HepG2 (cell line): ENCODE results near the gene CATSPERD. TPM values are rescaled to one million over a fixed set of nuclear protein-coding genes. Genes with fewer than 3 reads are reported as not detected.
"Not testable (repeated sequence)": the region's sequence is repeated elsewhere in the genome, so short reads cannot be mapped to it uniquely, and the experiment has no call there.

Experiments
- ATAC-seq: fragments of 200-7000 bp; cut with Tn5 transposase; 3 replicates; pipeline ENCODE4 v1.9.1; 2020; ENCODE audit warnings: mild to moderate bottlenecking, moderate library complexity
- BruUV-seq: library from RNA; stranded (reverse); fragments of 400-500 nt; replicated peaks from 2 replicates; lab custom pipeline; 2021; lab: Mats Ljungman, UMichigan
- CTCF ChIA-PET: fragments of 300-600 bp; formaldehyde crosslinking; extraction: SDS; loops from one replicate; lab custom pipeline; 2021; ENCODE audit warnings: low total read pairs, inconsistent platforms, low intra/inter-chr PET ratio; lab: Yijun Ruan, JAX
- POLR2A ChIA-PET: fragments of 350-600 bp; sonication (Branson Sonifier 250); formaldehyde crosslinking; loops from one replicate; lab custom pipeline; 2020; ENCODE audit warnings: antibody characterized with exemption, inconsistent platforms; lab: Yijun Ruan, JAX
- DNase-seq: peaks from one replicate; pipeline ENCODE4 v3.0.0-alpha.2; 2015; ENCODE audit warnings: low spot score
- FAIRE-seq: peaks from 3 replicates; lab custom pipeline; 2011; peaks lifted over from hg19 to GRCh38; lab: Jason Lieb, UNC
- H2AFZ ChIP-seq: one replicate; pipeline ENCODE4 v1.6.1; 2011; ENCODE audit warnings: low read length, inconsistent platforms
- H3K27ac ChIP-seq: fragments of 300-600 bp; 3 replicates; pipeline ENCODE4 v1.8.0; 2011; ENCODE audit warnings: mixed run types, mild to moderate bottlenecking, mixed read lengths, low read length, inconsistent platforms; ENCODE audit not compliant: insufficient read depth; ENCODE audit errors: extremely low read length
- H3K27me3 ChIP-seq, 2 experiments: fragments of 200-600 bp in 1 of 2; 2 replicates in 1 of 2; 3 replicates in 1 of 2; pipeline versions ENCODE4 v1.6.0 to v1.8.0; 2011; ENCODE audit warnings: low read length in 2 of 2, mild to moderate bottlenecking in 2 of 2, moderate library complexity in 2 of 2, inconsistent platforms in 1 of 2; ENCODE audit not compliant: insufficient read depth in 2 of 2, control insufficient read depth in 1 of 2
- H3K36me3 ChIP-seq, 2 experiments: fragments of 200-600 bp in 1 of 2; replicated peaks in 1 of 2; 2 replicates in 1 of 2; 3 replicates in 1 of 2; pipeline versions ENCODE4 v1.5.1 to v1.8.0; 2011; ENCODE audit warnings: low read length in 2 of 2, inconsistent platforms in 1 of 2; ENCODE audit not compliant: insufficient read depth in 2 of 2, control insufficient read depth in 1 of 2
- H3K4me1 ChIP-seq: 2 replicates; pipeline ENCODE4 v1.5.1; 2012; ENCODE audit warnings: low read length, inconsistent platforms; ENCODE audit not compliant: insufficient read depth
- H3K4me2 ChIP-seq: 2 replicates; pipeline ENCODE4 v1.6.0; 2011; ENCODE audit warnings: low read depth, low read length, inconsistent platforms
- H3K4me3 ChIP-seq, 3 experiments: fragments of 200-600 bp in 1 of 3; sonication (generic), shearing (Covaris generic) in 1 of 3; replicated peaks in 1 of 3; 2 replicates each; pipeline ENCODE4 v1.5.1; 2011 to 2016; ENCODE audit warnings: low read length in 3 of 3, inconsistent platforms in 2 of 3, low read depth in 2 of 3, mild to moderate bottlenecking in 2 of 3, control low read depth in 1 of 3, mixed read lengths in 1 of 3; ENCODE audit not compliant: insufficient read depth in 1 of 3
- H3K79me2 ChIP-seq: one replicate; pipeline ENCODE4 v1.6.1; 2011; ENCODE audit warnings: low read length, inconsistent platforms; ENCODE audit not compliant: insufficient read depth
- H3K9ac ChIP-seq: 2 replicates; pipeline ENCODE4 v1.6.0; 2011; ENCODE audit warnings: mild to moderate bottlenecking, low read depth, low read length, inconsistent platforms; ENCODE audit not compliant: insufficient read depth
- H3K9me3 ChIP-seq: 2 replicates; pipeline ENCODE4 v1.5.1; 2012; ENCODE audit warnings: mild to moderate bottlenecking, low read length
- H4K20me1 ChIP-seq: 2 replicates; pipeline ENCODE4 v1.6.0; 2011; ENCODE audit warnings: inconsistent platforms, mild to moderate bottlenecking, low read length, moderate library complexity; ENCODE audit not compliant: insufficient read depth
- RFX1 ChIP-seq: fragments of 450-650 bp; IDR thresholded peaks from 2 replicates; pipeline ENCODE4 v1.6.1; 2017
- WGBS: methylation state at CpG from one replicate; pipeline ENCODE4 v1.1.6; 2017; ENCODE audit warnings: low lambda C conversion rate; 5-methylcytosine and 5-hydroxymethylcytosine counted together
- in situ Hi-C: cut with HindIII; loops from 2 replicates; pipeline ENCODE4 v1.10.0; 2017; ENCODE audit warnings: low pct_unique_long_range_greater_than_20kb; ENCODE audit not compliant: extremely low pct_ligation_motif_present
- intact Hi-C: fragments of 100-400 bp; cut with micrococcal nuclease; formaldehyde crosslinking; loops from one replicate; pipeline ENCODE4 v1.10.0; 2022; ENCODE audit not compliant: unreplicated experiment
- polyA plus RNA-seq, 8 experiments: library from polyadenylated mRNA; depleted of rRNA in 3 of 8; stranded (reverse) in 7 of 8; unstranded in 1 of 8; fragments of >200 nt; fragmentation: Illumina TruSeq in 4 of 8; extraction: Trizol in 4 of 8; gene quantifications; 2 replicates each; pipeline versions ENCODE4 v1.2.1 to v1.2.3, GENCODE V29; 2011 to 2016; ENCODE audit warnings: low read depth in 4 of 8, missing spikeins in 1 of 8, mixed read lengths in 1 of 8; ENCODE audit not compliant: insufficient read depth in 1 of 8
- total RNA-seq, 5 experiments: library from RNA; depleted of rRNA; stranded (reverse); fragments of >200 nt; fragmentation: Illumina TruSeq; extraction: Trizol; gene quantifications; 2 replicates each; pipeline ENCODE4 v1.2.3, GENCODE V29; 2016; ENCODE audit warnings: low read depth in 1 of 5
- TF ChIP-seq, protein P1 (sequence below): sonication (generic); formaldehyde crosslinking; IDR thresholded peaks from 2 replicates; pipeline ENCODE4 v1.5.1; 2020; ENCODE audit warnings: missing genetic modification reagents, mild to moderate bottlenecking, borderline replicate concordance

The CATSPERD gene
- total and polyA plus RNA-seq, 2 of the 13 experiments (the other 11 are each of a cell fraction or from before 2014, with no cell fraction given) = 0.04 TPM; not detected in 1

DNA sequence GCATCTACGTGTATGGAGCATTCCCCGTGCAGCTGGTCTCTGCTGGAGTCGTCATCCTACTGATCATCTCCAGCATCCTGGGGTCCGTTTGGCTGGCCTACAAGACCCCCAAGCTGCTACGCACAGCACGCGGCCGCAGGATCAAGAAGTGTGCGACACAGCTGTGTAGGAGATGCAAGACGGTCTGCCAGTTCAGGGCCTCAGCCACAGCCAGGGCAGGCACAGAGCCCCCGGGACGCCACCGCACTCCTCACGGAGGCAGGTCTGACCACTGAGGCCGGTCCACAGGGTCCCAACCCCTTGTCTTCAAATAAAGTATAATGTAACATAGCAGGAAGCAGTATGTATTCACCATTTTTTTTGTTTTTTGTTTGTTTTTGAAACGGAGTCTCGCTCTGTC is 58.0 kb downstream of the CATSPERD start:
- BruUV-seq = no TSS peak
- no peaks in the 10 kb centered on the region for H3K9me3 ChIP-seq
- H3K9ac ChIP-seq = no peak overlapping the region
- H3K79me2 ChIP-seq = no peaks in the 10 kb centered on the region
- no peak overlapping the region for H3K4me3 ChIP-seq
- H3K27me3 ChIP-seq = peaks cover 0 to 7% of the 10 kb centered on the region in 2 experiments; a peak in 2 of 5 replicates
- no peaks in the 10 kb centered on the region for H3K36me3 ChIP-seq
- in situ Hi-C loops (no loop called here), intact Hi-C loops (no loop called here)
- TF ChIP-seq, protein P1, sequence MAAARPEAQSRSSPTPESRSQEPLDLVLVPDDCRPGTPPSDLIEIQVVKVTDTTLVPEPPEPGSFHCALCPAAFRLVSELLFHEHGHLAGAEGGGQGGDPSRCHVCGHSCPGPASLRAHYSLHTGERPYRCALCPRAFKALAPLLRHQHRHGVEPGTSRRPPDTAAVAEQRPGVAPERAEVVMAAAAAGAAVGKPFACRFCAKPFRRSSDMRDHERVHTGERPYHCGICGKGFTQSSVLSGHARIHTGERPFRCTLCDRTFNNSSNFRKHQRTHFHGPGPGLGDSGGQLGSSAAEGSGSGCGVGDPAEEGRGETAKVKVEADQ = no peak
- no peak for TF ChIP-seq RFX1
- ChIA-PET POLR2A (no interaction called here), CTCF (no interaction called here)
- no peak overlapping the region for H3K4me2 ChIP-seq
- no peak for DNase-seq
- WGBS = 61% methylated on average over 13 of the region's 17 CpGs
- no peak for ATAC-seq
- no peak overlapping the region for H2AFZ ChIP-seq
- peaks cover 8% of the 10 kb centered on the region; the same call in 1 of the 2 replicates for H3K4me1 ChIP-seq
- no peaks in the 10 kb centered on the region for H4K20me1 ChIP-seq
- FAIRE-seq = no peak
- H3K27ac ChIP-seq = no peak overlapping the region

DNA sequence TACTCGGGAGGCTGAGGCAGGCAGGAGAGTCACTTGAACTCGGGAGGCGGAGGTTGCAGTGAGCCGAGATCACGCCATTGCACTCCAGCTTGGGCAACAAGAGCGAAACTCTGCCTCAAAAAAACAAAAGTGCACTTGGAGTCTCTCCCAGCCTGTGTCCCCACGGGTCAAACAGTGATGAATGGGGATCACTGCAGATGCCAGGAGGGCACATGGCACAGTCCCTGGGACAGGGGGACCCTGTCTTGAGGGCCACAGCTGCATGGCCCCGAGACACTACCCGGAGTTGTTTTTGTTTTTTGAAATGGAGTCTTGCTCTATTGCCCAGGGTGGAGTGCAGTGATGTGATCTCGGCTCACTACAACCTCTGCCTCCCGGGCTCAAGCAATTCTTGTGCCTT is 60.5 kb downstream of the CATSPERD start:
- H3K27ac ChIP-seq, H3K4me2 ChIP-seq, H3K4me3 ChIP-seq, H2AFZ ChIP-seq, ATAC-seq, H3K4me1 ChIP-seq, intact Hi-C loops, FAIRE-seq, DNase-seq, H3K79me2 ChIP-seq, H3K9ac ChIP-seq, H4K20me1 ChIP-seq, H3K9me3 ChIP-seq, H3K27me3 ChIP-seq, CTCF ChIA-PET, BruUV-seq, H3K36me3 ChIP-seq, in situ Hi-C loops: not testable (repeated sequence)
- 20% methylated on average over 4 of the region's 11 CpGs for WGBS
- POLR2A ChIA-PET = interaction anchor here (1.7 kb wide), 1 partner anchor 10 kb away, joined by 5 read pairs; the partner anchor contains the start of gene DUS3L
